Occipital lobe (tissue), 2 donors: Measurements from ENCODE around the gene STARD3NL. TPM values are rescaled to one million over a fixed set of nuclear protein-coding genes. Genes with fewer than 3 reads are reported as not detected.
"Not testable (repeated sequence)": the region's sequence is repeated elsewhere in the genome, so short reads cannot be mapped to it uniquely, and the experiment has no call there.

ENCODE experiments used
- DNase-seq: peaks from one replicate; lab custom pipeline; 2025; lab: John Stamatoyannopoulos, UW
- total RNA-seq: library from RNA; depleted of rRNA; stranded (reverse); fragments of >200 nt; gene quantifications from one replicate; pipeline ENCODE4 v1.2.3, GENCODE V29; 2014

STARD3NL gene
- 93.4 TPM for total RNA-seq

GRCh38 chr7:38178004-38178694 is at the start of gene STARD3NL:
Gene STARD3NL (plus strand): TSS chr7:38178245. CDS start chr7:38207505, 29,260 bp downstream.
- DNase-seq = peak; percentile 98

- DNase-seq = no peak
Observed at GRCh38 chr7:38129162-38129561, 48.9 kb upstream of the STARD3NL start.

GRCh38 chr7:38129579-38129978 is 48.5 kb upstream of the STARD3NL start:
- DNase-seq = no peak

GRCh38 chr7:38138171-38138570 is 39.9 kb upstream of the STARD3NL start:
- no peak for DNase-seq

- DNase-seq = no peak
Observed at GRCh38 chr7:38141187-38141586, 36.9 kb upstream of the STARD3NL start.

- no peak for DNase-seq
Observed at GRCh38 chr7:38142736-38143135, 35.3 kb upstream of the STARD3NL start.

GRCh38 chr7:38147005-38147404 is 31.0 kb upstream of the STARD3NL start:
- no peak for DNase-seq

GRCh38 chr7:38151556-38151955 is 26.5 kb upstream of the STARD3NL start:
- no peak for DNase-seq

GRCh38 chr7:38153515-38153914 is 24.5 kb upstream of the STARD3NL start:
- DNase-seq = no peak

- no peak for DNase-seq
Observed at GRCh38 chr7:38154278-38154677, 23.8 kb upstream of the STARD3NL start.

GRCh38 chr7:38160003-38160571 is 18.0 kb upstream of the STARD3NL start:
- DNase-seq = no peak

GRCh38 chr7:38162036-38162435 is 16.0 kb upstream of the STARD3NL start:
- no peak for DNase-seq

GRCh38 chr7:38163671-38164070 is 14.4 kb upstream of the STARD3NL start:
- DNase-seq = no peak

GRCh38 chr7:38168890-38169570 is 9.0 kb upstream of the STARD3NL start:
- no peak for DNase-seq

- DNase-seq = no peak
Observed at GRCh38 chr7:38169847-38170246, 8.2 kb upstream of the STARD3NL start.

- no peak for DNase-seq
Observed at GRCh38 chr7:38171623-38172391, 6.2 kb upstream of the STARD3NL start.

GRCh38 chr7:38175547-38175946 is 2.5 kb upstream of the STARD3NL start:
- DNase-seq = not testable (repeated sequence)

- no peak for DNase-seq
Observed at GRCh38 chr7:38177621-38178003, 433 bp upstream of the STARD3NL start.

- DNase-seq = no peak
Observed at GRCh38 chr7:38178695-38179344, 775 bp downstream of the STARD3NL start.

- DNase-seq = no peak
Observed at GRCh38 chr7:38179776-38180226, 1.8 kb downstream of the STARD3NL start.

- no peak for DNase-seq
Observed at GRCh38 chr7:38181111-38181510, 3.1 kb downstream of the STARD3NL start.
